Activated T-cell treated with anti-CD3 and anti-CD28 coated beads, Interleukin-2, amount 50 U/mL, for 4 hours (primary cell): ENCODE measurements around the gene LRRC61. TPM values are rescaled to one million over a fixed set of nuclear protein-coding genes. Genes with fewer than 3 reads are reported as not detected.
"Not testable (repeated sequence)": the region's sequence is repeated elsewhere in the genome, so short reads cannot be mapped to it uniquely, and the experiment has no call there.

ENCODE experiments used
- ATAC-seq, 2 donors: fragments of 200-7000 bp; cut with Tn5 transposase; one replicate each; pipeline ENCODE4 v1.10.0; 2021
- DNase-seq: peaks from one replicate; pipeline ENCODE4 v3.0.0-alpha.2; 2020
- H3K27me3 Mint-ChIP-seq: one replicate; pipeline ENCODE4 v1.8.0; 2021; ENCODE audit warnings: low read depth, mixed read lengths
- H3K36me3 Mint-ChIP-seq: one replicate; pipeline ENCODE4 v1.8.0; 2022; ENCODE audit warnings: mixed read lengths; ENCODE audit not compliant: insufficient read depth
- H3K4me1 Mint-ChIP-seq: one replicate; pipeline ENCODE4 v1.8.0; 2021; ENCODE audit warnings: low read depth, mixed read lengths
- H3K4me3 Mint-ChIP-seq: one replicate; pipeline ENCODE4 v1.8.0; 2021; ENCODE audit warnings: mild to moderate bottlenecking, moderate library complexity, mixed read lengths
- H3K9me3 Mint-ChIP-seq: one replicate; pipeline ENCODE4 v1.8.0; 2021; ENCODE audit warnings: mixed read lengths
- total RNA-seq, 3 donors: library from RNA; stranded (reverse); gene quantifications; one replicate each; pipeline ENCODE4 v1.2.1, GENCODE V29; 2021

Gene LRRC61, protein sequence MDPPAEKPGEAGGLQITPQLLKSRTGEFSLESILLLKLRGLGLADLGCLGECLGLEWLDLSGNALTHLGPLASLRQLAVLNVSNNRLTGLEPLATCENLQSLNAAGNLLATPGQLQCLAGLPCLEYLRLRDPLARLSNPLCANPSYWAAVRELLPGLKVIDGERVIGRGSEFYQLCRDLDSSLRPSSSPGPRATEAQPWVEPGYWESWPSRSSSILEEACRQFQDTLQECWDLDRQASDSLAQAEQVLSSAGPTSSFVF
- total RNA-seq: 10 to 100 TPM; 24.5 to 29.4 (median 26.1) TPM

- DNase-seq: peak; percentile 55
- Mint-ChIP-seq H3K4me3 (peak within 1 kb of the TSS; percentile 96), H3K27me3 (no peaks in the 10 kb centered on the region), H3K4me1 (peaks cover 47% of the 10 kb centered on the region), H3K9me3 (no peaks in the 10 kb centered on the region), H3K36me3 (peaks cover 17% of the 10 kb centered on the region)
- ATAC-seq: peak; percentile 41 to 54
These were observed at the start of gene LRRC61, which contains the start of gene ACTR3C for GRCh38 chr7:150322833-150323681. TSS of gene LRRC61 (plus strand) at chr7:150323355. CDS start at chr7:150336862, 13,507 bp downstream. TSS of gene ACTR3C (minus strand) at chr7:150323545. CDS start at chr7:150295296, 28,249 bp downstream.

- DNase-seq (peak; percentile 15), ATAC-seq (peak; percentile 56 to 61)
- not testable (repeated sequence) for H3K4me3 Mint-ChIP-seq, H3K4me1 Mint-ChIP-seq, H3K27me3 Mint-ChIP-seq, H3K9me3 Mint-ChIP-seq, H3K36me3 Mint-ChIP-seq
These were observed 46.9 kb upstream of the LRRC61 start for GRCh38 chr7:150276132-150276695.

- not testable (repeated sequence) for H3K4me3 Mint-ChIP-seq, H3K36me3 Mint-ChIP-seq, H3K4me1 Mint-ChIP-seq, H3K27me3 Mint-ChIP-seq, ATAC-seq, DNase-seq, H3K9me3 Mint-ChIP-seq
These were observed 44.8 kb upstream of the LRRC61 start for GRCh38 chr7:150278383-150278782.

DNA sequence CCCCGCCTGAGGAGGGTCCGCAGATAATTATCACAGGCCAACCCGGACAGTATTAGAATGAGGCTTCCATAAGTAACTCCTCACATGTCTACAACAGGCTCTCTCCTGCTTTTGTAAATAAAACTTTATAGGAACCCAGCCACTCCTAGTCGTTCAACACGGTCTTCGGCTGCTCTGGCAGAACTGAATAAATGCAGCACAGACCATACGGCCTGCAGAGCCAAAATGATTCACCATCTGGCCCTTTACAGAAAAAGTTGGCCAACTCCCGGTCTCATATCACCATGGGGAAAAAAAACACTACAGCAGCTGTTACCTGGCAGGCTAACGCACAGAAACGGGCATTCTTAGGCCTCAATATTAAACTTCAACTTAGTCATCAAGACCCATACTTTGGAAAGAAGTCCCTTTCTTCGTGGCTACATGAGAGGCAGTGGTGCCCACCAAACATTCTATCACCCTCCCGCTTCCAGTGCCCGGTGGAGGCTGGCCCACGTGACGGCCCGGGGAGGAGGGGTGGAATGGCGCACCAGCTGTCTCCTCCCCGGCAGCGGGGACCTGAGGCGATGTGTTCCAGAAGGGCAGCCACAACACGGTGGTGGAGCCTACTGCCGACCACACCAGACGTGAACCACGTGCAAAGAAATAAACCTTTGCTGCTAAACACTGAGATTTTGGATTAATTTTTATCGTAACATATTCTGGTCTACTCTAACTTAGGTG, 41.3 kb upstream of the LRRC61 start:
- not testable (repeated sequence) for H3K36me3 Mint-ChIP-seq, H3K9me3 Mint-ChIP-seq, H3K4me1 Mint-ChIP-seq, H3K4me3 Mint-ChIP-seq, ATAC-seq, DNase-seq, H3K27me3 Mint-ChIP-seq

DNA sequence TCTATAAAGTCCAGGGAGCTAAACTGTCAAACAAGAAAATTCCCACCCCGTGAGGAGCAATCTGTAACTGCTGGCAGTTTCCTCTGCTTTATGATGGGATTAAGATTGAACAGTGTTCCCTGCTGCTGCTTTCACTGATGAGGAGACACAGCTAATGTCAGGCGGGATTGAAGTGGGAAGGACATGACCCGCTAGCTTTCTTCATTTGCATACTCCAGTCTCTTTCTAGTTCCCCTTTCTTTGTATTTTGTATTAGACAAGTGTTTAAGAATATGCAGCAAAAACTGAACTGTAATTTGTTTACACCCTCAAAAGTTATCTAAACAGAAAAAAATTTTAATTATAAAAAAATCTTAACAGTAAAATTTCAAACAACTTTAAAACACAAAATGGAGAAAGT, 40.0 kb upstream of the LRRC61 start:
- H3K36me3 Mint-ChIP-seq, DNase-seq, H3K4me1 Mint-ChIP-seq, H3K4me3 Mint-ChIP-seq, H3K27me3 Mint-ChIP-seq, ATAC-seq, H3K9me3 Mint-ChIP-seq: not testable (repeated sequence)

GRCh38 chr7:150283608-150284007, 39.5 kb upstream of the LRRC61 start:
- not testable (repeated sequence) for H3K9me3 Mint-ChIP-seq, H3K4me3 Mint-ChIP-seq, H3K27me3 Mint-ChIP-seq, DNase-seq, H3K4me1 Mint-ChIP-seq, H3K36me3 Mint-ChIP-seq
- ATAC-seq: peak; percentile 88 to 93

- ATAC-seq: peak; percentile 71 to 79
- H3K4me1 Mint-ChIP-seq, H3K27me3 Mint-ChIP-seq, H3K4me3 Mint-ChIP-seq, H3K9me3 Mint-ChIP-seq, H3K36me3 Mint-ChIP-seq, DNase-seq: not testable (repeated sequence)
These were observed 37.1 kb upstream of the LRRC61 start for GRCh38 chr7:150285849-150286754.

DNA sequence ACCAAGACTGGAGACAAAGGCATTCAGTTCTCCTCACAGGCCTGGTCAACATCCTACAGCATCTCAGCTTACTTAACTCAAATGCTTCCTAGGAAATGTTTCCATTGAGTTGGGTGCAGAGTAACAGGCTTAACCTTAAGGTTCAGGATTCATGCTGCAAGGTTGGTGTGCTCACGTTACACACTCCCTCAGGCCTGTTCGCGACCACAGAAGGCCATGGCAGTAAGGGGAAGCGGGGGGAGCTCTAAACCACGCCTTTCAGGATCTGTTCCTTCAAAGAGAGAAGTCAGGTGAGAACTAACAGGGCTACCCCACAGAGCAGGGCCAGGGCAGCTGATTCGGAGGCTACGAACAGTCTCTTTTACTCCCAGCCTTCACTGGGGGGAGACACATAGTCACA, 35.3 kb upstream of the LRRC61 start:
- not testable (repeated sequence) for H3K36me3 Mint-ChIP-seq, H3K9me3 Mint-ChIP-seq, H3K4me3 Mint-ChIP-seq, H3K4me1 Mint-ChIP-seq, DNase-seq, ATAC-seq, H3K27me3 Mint-ChIP-seq

- H3K9me3 Mint-ChIP-seq, H3K4me3 Mint-ChIP-seq, ATAC-seq, H3K4me1 Mint-ChIP-seq, H3K27me3 Mint-ChIP-seq, H3K36me3 Mint-ChIP-seq, DNase-seq: not testable (repeated sequence)
These were observed 34.3 kb upstream of the LRRC61 start for GRCh38 chr7:150288816-150289215.

GRCh38 chr7:150290317-150290716, 32.8 kb upstream of the LRRC61 start:
- not testable (repeated sequence) for DNase-seq, H3K36me3 Mint-ChIP-seq, H3K4me1 Mint-ChIP-seq, ATAC-seq, H3K4me3 Mint-ChIP-seq, H3K9me3 Mint-ChIP-seq, H3K27me3 Mint-ChIP-seq

DNA sequence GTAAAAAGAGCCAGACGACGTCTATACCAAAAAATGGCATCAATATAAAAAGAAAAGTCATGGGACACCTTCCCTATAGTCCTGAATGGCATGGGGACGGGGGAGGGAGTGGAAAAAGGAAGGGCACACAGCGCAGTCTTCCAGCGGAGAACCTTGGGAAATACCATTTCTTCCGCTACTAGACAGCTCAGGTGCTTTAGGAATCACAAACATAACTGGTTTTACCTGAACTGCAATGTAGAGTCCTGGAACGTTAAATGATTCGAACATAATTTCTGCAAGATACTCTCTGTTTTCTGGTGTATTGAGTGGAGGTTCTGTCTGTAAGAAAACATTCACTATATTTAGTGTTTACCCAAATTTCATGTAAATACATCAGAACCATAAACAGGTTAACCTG, 28.1 kb upstream of the LRRC61 start:
- not testable (repeated sequence) for DNase-seq, H3K4me1 Mint-ChIP-seq, H3K36me3 Mint-ChIP-seq, ATAC-seq, H3K4me3 Mint-ChIP-seq, H3K9me3 Mint-ChIP-seq, H3K27me3 Mint-ChIP-seq

- not testable (repeated sequence) for H3K27me3 Mint-ChIP-seq, DNase-seq, H3K9me3 Mint-ChIP-seq, H3K36me3 Mint-ChIP-seq, H3K4me1 Mint-ChIP-seq, ATAC-seq, H3K4me3 Mint-ChIP-seq
These were observed 27.5 kb upstream of the LRRC61 start for GRCh38 chr7:150295614-150296013.

DNA sequence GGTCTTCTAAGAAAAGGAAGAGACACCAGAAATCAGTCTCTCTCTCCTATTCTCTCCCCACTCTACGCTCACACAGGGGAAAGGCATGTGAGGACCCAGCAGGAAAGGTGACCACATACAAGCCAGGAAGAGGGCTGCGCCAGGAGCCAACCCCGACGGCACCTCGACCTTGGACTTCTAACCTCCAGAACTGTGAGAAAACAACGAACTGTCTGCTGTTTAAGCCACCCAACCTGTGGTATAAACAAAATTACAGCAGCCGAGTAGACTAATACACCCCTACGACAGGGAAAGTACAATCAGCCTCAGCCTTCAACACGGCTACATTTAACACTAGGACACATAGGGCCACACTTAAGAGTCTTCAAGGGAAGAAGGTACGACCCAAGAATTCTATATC, 26.4 kb upstream of the LRRC61 start:
- not testable (repeated sequence) for H3K36me3 Mint-ChIP-seq, H3K9me3 Mint-ChIP-seq, H3K4me3 Mint-ChIP-seq, H3K4me1 Mint-ChIP-seq, DNase-seq, H3K27me3 Mint-ChIP-seq, ATAC-seq
